ENCODE measurements around the gene PPP1R10.
A peak's percentile ranks its signal among the peaks of the same experiment; 100 is the strongest.

The PPP1R10 gene

DNA sequence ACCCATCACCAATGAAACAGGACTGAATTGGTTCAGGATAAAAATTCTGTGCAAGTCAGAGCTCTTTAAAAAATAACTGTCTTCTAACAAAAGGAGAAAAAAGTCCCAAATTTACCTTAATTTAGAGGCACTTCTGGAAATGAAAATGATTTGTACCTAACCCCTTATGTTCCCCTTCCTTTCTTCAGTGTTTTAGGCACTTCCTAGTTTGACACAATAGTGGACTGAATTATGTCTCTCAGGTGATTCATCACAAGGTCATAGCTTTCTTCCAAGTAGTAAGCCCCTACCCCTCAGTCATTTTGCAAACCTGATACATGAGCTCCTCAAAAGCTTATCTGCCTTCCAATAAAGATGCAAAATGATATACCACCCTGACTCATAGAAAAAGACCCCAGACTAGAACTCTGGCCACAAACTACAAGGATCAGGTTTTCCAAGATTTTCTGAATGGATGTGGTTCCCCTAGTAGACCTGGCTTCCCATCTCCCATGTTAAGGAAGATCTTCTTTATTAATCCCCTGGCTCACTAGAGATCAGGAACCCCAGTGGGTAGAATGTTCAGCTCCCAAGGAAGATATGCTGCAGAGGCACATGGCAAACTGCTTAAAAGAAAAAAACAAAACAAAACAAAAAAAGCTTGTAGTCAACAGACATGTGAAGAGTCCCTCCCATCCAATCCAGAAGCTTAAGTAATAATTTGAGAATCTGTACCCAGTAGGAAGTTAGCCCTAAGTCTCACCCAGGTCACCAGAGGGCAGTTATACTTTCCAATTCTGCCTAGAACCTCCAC is 3.6 kb downstream of the PPP1R10 start:
- H3K79me2 ChIP-seq (ENCODE audit: control insufficient read depth, low read length) = peaks cover 83% of the 10 kb centered on the region
- H4K20me1 ChIP-seq (ENCODE audit: control insufficient read depth, insufficient read depth, low read depth, low read length) = peaks cover 26% of the 10 kb centered on the region
- peaks cover 36% of the 10 kb centered on the region for H3F3A ChIP-seq (ENCODE audit: control insufficient read depth, insufficient read depth)
- H3K4me2 ChIP-seq (ENCODE audit: low read length) = peak overlapping the region; percentile 96
- peak overlapping the region; percentile 19; the same call in 1 of the 2 replicates for H3K27ac ChIP-seq (ENCODE audit: low read depth, low read length)
- TF ChIP-seq, protein P1, sequence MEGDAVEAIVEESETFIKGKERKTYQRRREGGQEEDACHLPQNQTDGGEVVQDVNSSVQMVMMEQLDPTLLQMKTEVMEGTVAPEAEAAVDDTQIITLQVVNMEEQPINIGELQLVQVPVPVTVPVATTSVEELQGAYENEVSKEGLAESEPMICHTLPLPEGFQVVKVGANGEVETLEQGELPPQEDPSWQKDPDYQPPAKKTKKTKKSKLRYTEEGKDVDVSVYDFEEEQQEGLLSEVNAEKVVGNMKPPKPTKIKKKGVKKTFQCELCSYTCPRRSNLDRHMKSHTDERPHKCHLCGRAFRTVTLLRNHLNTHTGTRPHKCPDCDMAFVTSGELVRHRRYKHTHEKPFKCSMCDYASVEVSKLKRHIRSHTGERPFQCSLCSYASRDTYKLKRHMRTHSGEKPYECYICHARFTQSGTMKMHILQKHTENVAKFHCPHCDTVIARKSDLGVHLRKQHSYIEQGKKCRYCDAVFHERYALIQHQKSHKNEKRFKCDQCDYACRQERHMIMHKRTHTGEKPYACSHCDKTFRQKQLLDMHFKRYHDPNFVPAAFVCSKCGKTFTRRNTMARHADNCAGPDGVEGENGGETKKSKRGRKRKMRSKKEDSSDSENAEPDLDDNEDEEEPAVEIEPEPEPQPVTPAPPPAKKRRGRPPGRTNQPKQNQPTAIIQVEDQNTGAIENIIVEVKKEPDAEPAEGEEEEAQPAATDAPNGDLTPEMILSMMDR (IDR thresholded peaks at IDR 0.05; ENCODE audit: low read depth, low read length, poor library complexity, severe bottlenecking) = no peak
- no peak for TF ChIP-seq EZH2phosphoT487 (IDR thresholded peaks at IDR 0.05; ENCODE audit: borderline replicate concordance, low read length)
- no peaks in the 10 kb centered on the region for H3K9me3 ChIP-seq (ENCODE audit: control insufficient read depth, insufficient read depth, low read length)
- H3K36me3 ChIP-seq (ENCODE audit: control insufficient read depth, low read length) = peaks cover 84% of the 10 kb centered on the region
- no peaks in the 10 kb centered on the region for H3K9me2 ChIP-seq (replicated peaks; ENCODE audit: control insufficient read depth, low read length)
- peaks cover 29% of the 10 kb centered on the region for H3K4me1 ChIP-seq (ENCODE audit: control insufficient read depth, low read length)
- no peaks in the 10 kb centered on the region for H3K27me3 ChIP-seq (ENCODE audit: control insufficient read depth, low read length)
- H3K4me3 ChIP-seq (ENCODE audit: low read length) = peak overlapping the region; percentile 83

DNA sequence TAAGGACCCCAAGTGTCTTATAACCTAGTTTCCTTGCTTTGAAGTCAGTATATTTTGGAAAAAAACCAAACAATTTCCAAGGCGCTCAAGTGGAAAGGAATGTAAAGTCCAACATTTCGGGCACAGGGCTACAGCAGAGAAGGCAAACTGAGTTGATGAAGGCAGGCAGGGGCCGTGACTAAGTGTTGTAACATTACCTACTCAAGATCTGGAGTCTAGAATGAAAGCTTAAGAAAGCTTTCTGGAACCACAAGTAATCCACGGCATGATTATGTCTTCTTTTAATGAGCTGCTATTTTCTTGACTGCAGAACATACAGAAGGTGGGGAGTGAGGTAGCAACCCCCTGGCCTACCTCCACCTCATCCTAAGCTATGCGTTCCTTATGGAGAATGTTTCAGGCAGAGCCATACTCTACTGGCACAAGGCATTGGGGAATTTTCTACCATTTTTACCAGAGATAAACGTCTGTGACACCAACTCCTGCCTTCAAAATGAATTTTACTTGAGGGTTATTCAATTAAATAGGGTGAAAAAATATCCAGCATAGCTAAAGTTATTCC is 4.3 kb downstream of the PPP1R10 start:
- Histone ChIP-seq H3K9me3 (ENCODE audit: control insufficient read depth, insufficient read depth, low read length) (no peaks in the 10 kb centered on the region), H3K4me1 (ENCODE audit: control insufficient read depth, low read length) (peaks cover 29% of the 10 kb centered on the region), H3K4me2 (ENCODE audit: low read length) (peak overlapping the region; percentile 96), H3F3A (ENCODE audit: control insufficient read depth, insufficient read depth) (peaks cover 36% of the 10 kb centered on the region), H3K9me2 (replicated peaks; ENCODE audit: control insufficient read depth, low read length) (no peaks in the 10 kb centered on the region), H4K20me1 (ENCODE audit: control insufficient read depth, insufficient read depth, low read depth, low read length) (peaks cover 26% of the 10 kb centered on the region), H3K36me3 (ENCODE audit: control insufficient read depth, low read length) (peaks cover 87% of the 10 kb centered on the region), H3K27me3 (ENCODE audit: control insufficient read depth, low read length) (no peaks in the 10 kb centered on the region), H3K27ac (ENCODE audit: low read depth, low read length) (no peak overlapping the region), H3K4me3 (ENCODE audit: low read length) (no peak overlapping the region), H3K79me2 (ENCODE audit: control insufficient read depth, low read length) (peaks cover 76% of the 10 kb centered on the region)
- TF ChIP-seq, protein P1 (IDR thresholded peaks at IDR 0.05; ENCODE audit: low read depth, low read length, poor library complexity, severe bottlenecking) = no peak
- TF ChIP-seq EZH2phosphoT487 (IDR thresholded peaks at IDR 0.05; ENCODE audit: borderline replicate concordance, low read length) = no peak

GRCh38 chr6:30612213-30612612 is 4.8 kb downstream of the PPP1R10 start:
- Histone ChIP-seq H3K4me1 (ENCODE audit: control insufficient read depth, low read length) (peaks cover 29% of the 10 kb centered on the region), H3K4me2 (ENCODE audit: low read length) (peak overlapping the region; percentile 96; the same call in 1 of the 2 replicates), H3K27me3 (ENCODE audit: control insufficient read depth, low read length) (no peaks in the 10 kb centered on the region), H4K20me1 (ENCODE audit: control insufficient read depth, insufficient read depth, low read depth, low read length) (peaks cover 26% of the 10 kb centered on the region), H3F3A (ENCODE audit: control insufficient read depth, insufficient read depth) (peaks cover 41% of the 10 kb centered on the region), H3K9me3 (ENCODE audit: control insufficient read depth, insufficient read depth, low read length) (no peaks in the 10 kb centered on the region), H3K36me3 (ENCODE audit: control insufficient read depth, low read length) (peaks cover 92% of the 10 kb centered on the region), H3K4me3 (ENCODE audit: low read length) (no peak overlapping the region), H3K79me2 (ENCODE audit: control insufficient read depth, low read length) (peaks cover 74% of the 10 kb centered on the region), H3K9me2 (replicated peaks; ENCODE audit: control insufficient read depth, low read length) (no peaks in the 10 kb centered on the region), H3K27ac (ENCODE audit: low read depth, low read length) (no peak overlapping the region)
- TF ChIP-seq, protein P1 (IDR thresholded peaks at IDR 0.05; ENCODE audit: low read depth, low read length, poor library complexity, severe bottlenecking) = peak; percentile 44
- no peak for TF ChIP-seq EZH2phosphoT487 (IDR thresholded peaks at IDR 0.05; ENCODE audit: borderline replicate concordance, low read length)

Measured in DOHH2 (cell line).